RWPE2 (cell line): ENCODE measurements around the gene REPS1.

Source experiments
- ATAC-seq: fragments of 200-7000 bp; cut with Tn5 transposase; 3 replicates; pipeline ENCODE4 v1.9.1; 2021; ENCODE audit warnings: low read depth
- DNase-seq: peaks from one replicate; pipeline ENCODE4 v3.0.0-alpha.2; 2020; ENCODE audit warnings: low spot score
- H3K27ac ChIP-seq: fragments of 450-650 bp; 2 replicates; pipeline ENCODE4 v1.5.1; 2017; ENCODE audit warnings: mild to moderate bottlenecking; ENCODE audit not compliant: poor library complexity, severe bottlenecking
- H3K27me3 ChIP-seq: fragments of 250-450 bp; sonication (Bioruptor Pico); 2 replicates; pipeline ENCODE4 v1.5.1; 2021; ENCODE audit warnings: mild to moderate bottlenecking, moderate library complexity; ENCODE audit not compliant: insufficient read depth, poor library complexity, severe bottlenecking
- H3K36me3 ChIP-seq: fragments of 250-450 bp; sonication (Bioruptor Pico); 2 replicates; pipeline ENCODE4 v1.5.1; 2020; ENCODE audit warnings: low read depth, mild to moderate bottlenecking, moderate library complexity
- H3K4me1 ChIP-seq: fragments of 250-450 bp; sonication (Bioruptor Pico); 2 replicates; pipeline ENCODE4 v1.5.1; 2021; ENCODE audit warnings: mild to moderate bottlenecking, moderate library complexity; ENCODE audit not compliant: insufficient read depth, poor library complexity, severe bottlenecking
- H3K4me3 ChIP-seq: fragments of 250-450 bp; sonication (Bioruptor Pico); 2 replicates; pipeline ENCODE4 v1.5.1; 2021; ENCODE audit warnings: mild to moderate bottlenecking, moderate library complexity; ENCODE audit not compliant: severe bottlenecking
- H3K9me3 ChIP-seq: fragments of 250-450 bp; sonication (Bioruptor Pico); 2 replicates; pipeline ENCODE4 v1.5.1; 2021; ENCODE audit warnings: mild to moderate bottlenecking, moderate library complexity; ENCODE audit not compliant: severe bottlenecking
- TF ChIP-seq, protein P1 (sequence below): fragments of 450-650 bp; IDR thresholded peaks from one replicate; pipeline ENCODE4 v1.5.1; 2017; ENCODE audit warnings: mild to moderate bottlenecking, moderate library complexity; ENCODE audit not compliant: poor library complexity, severe bottlenecking

The REPS1 gene

DNA sequence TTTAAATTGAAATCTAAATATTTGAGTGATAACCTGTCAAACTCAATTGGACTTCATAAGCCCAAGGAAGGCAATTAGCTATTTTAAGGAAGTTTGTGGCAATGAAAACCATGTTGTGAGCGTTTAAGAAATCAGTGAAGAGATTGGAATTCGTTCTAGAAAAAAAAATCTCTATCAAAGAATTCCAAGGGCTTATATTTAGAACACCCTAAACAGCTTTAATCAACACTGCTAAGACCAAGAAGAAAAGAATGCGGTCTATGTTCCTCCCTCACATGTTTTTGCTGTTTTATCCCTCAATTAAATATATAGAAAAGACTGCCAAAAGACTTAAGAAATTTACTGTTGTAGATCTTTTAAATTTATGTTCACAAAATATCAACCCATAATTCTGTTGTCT lies 23.9 kb upstream of the REPS1 start:
- H3K27ac ChIP-seq = no peak overlapping the region
- H3K9me3 ChIP-seq = no peaks in the 10 kb centered on the region
- TF ChIP-seq, protein P1, sequence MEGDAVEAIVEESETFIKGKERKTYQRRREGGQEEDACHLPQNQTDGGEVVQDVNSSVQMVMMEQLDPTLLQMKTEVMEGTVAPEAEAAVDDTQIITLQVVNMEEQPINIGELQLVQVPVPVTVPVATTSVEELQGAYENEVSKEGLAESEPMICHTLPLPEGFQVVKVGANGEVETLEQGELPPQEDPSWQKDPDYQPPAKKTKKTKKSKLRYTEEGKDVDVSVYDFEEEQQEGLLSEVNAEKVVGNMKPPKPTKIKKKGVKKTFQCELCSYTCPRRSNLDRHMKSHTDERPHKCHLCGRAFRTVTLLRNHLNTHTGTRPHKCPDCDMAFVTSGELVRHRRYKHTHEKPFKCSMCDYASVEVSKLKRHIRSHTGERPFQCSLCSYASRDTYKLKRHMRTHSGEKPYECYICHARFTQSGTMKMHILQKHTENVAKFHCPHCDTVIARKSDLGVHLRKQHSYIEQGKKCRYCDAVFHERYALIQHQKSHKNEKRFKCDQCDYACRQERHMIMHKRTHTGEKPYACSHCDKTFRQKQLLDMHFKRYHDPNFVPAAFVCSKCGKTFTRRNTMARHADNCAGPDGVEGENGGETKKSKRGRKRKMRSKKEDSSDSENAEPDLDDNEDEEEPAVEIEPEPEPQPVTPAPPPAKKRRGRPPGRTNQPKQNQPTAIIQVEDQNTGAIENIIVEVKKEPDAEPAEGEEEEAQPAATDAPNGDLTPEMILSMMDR = no peak

GRCh38 chr6:139010674-139011073 lies 22.6 kb upstream of the REPS1 start:
- no peaks in the 10 kb centered on the region for H3K9me3 ChIP-seq
- H3K36me3 ChIP-seq = no peaks in the 10 kb centered on the region
- H3K27ac ChIP-seq = no peak overlapping the region
- TF ChIP-seq, protein P1 = no peak
- H3K4me1 ChIP-seq = no peaks in the 10 kb centered on the region
- DNase-seq = no peak
- no peaks in the 10 kb centered on the region for H3K27me3 ChIP-seq
- ATAC-seq = no peak
- H3K4me3 ChIP-seq = no peak overlapping the region

More for the DNA sequence above, 23.9 kb upstream of the REPS1 start:
- Histone ChIP-seq H3K4me3 (no peak overlapping the region), H3K4me1 (no peaks in the 10 kb centered on the region), H3K36me3 (no peaks in the 10 kb centered on the region), H3K27me3 (no peaks in the 10 kb centered on the region)
- ATAC-seq (no peak), DNase-seq (no peak)

DNA sequence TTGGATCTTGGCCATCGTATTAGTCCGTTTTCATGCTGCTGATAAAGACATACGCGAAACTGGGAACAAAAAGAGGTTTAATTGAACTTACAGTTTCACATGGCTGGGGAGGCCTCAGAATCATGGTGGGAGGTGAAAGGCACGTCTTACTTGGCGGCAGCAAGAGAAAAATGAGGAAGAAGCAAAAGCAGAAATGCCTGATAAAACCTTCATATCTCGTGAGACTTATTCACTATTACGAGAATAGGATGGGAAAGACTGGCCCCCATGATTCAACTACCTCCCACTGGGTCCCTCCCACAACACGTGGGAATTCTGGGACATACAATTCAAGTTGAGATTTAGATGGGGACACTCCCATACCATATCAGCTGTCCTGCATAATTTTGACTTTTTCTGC lies 20.1 kb upstream of the REPS1 start:
- Histone ChIP-seq H3K4me3 (no peak overlapping the region), H3K27ac (no peak overlapping the region), H3K36me3 (no peaks in the 10 kb centered on the region), H3K27me3 (no peaks in the 10 kb centered on the region), H3K9me3 (no peaks in the 10 kb centered on the region), H3K4me1 (no peaks in the 10 kb centered on the region)
- no peak for DNase-seq
- TF ChIP-seq, protein P1 = no peak
- ATAC-seq = no peak

DNA sequence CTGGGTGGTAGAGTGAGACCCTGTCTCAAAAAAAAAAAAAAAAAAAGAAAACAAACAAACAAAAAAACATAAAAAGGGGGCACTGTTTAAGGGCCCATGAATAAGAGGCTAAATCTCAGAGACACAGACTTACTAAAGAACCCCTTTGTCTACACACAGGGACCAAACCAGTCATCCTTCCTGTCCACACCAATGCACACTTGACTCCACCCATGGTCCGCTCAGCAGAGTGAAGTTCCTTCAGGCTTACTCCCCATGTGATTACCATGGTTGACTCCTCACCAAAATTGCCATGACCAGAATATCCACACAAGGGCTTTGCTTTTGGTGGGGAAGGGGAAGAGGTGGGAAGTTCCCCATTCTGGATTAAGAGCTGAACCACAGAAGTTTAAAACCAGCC lies 19.4 kb upstream of the REPS1 start:
- H3K27ac ChIP-seq = no peak overlapping the region
- no peaks in the 10 kb centered on the region for H3K36me3 ChIP-seq
- no peak for ATAC-seq
- H3K4me1 ChIP-seq = no peaks in the 10 kb centered on the region
- H3K27me3 ChIP-seq = no peaks in the 10 kb centered on the region
- no peak for DNase-seq
- H3K4me3 ChIP-seq = no peak overlapping the region
- TF ChIP-seq, protein P1 = no peak
- no peaks in the 10 kb centered on the region for H3K9me3 ChIP-seq

DNA sequence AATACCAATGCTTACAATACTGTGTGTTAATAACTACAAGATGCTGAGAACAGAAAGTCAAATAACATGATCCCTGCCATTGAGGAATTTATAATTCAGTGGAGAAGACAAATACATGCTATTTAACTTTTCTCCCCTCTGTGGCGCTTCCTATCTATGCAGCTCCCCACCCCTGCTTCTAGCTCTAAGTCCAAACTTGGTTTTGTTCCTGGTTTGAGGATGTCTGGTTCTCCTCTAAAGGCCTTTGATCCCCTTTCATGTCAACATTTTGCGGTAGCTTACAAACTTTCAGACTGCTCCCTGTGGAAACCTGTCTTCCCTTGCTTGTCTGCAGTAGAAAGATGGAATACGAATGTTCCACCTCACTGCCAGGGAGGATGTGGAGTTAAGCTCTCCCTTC lies 18.4 kb upstream of the REPS1 start:
- ATAC-seq (no peak), DNase-seq (no peak)
- Histone ChIP-seq H3K9me3 (no peaks in the 10 kb centered on the region), H3K36me3 (no peaks in the 10 kb centered on the region), H3K27ac (no peak overlapping the region), H3K27me3 (no peaks in the 10 kb centered on the region), H3K4me3 (no peak overlapping the region), H3K4me1 (no peaks in the 10 kb centered on the region)
- TF ChIP-seq, protein P1 = no peak
